C4-2B (cell line): ENCODE measurements around the gene POGK.

Experiments
- H3K27ac ChIP-seq: fragments of 450-650 bp; 2 replicates; pipeline ENCODE4 v1.5.1; 2017
- CTCF ChIP-seq: fragments of 450-650 bp; conservative IDR thresholded peaks from 2 replicates; pipeline ENCODE4 v1.5.1; 2017; ENCODE audit warnings: mild to moderate bottlenecking
- ZFX ChIP-seq: fragments of 450-650 bp; IDR thresholded peaks from 2 replicates; pipeline ENCODE4 v1.6.1; 2017

The POGK gene

DNA sequence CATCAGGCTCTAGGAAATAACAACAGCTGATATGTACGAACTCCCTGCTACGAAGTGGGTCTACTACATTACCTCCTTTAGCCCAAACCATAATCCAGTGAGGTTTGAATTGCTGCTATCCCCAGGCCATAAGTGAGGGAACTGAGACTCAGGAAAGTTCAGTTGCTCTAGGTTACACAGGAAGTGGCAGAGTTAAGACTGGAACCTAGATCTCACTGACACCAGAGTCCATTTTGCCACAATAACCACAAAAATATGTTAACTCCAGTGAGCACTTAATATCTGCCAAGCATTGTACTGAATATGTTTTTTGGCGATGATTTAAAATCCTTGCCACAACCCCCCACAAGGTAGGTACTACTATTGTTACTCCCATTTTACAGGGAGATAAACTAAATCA, 45.7 kb downstream of the POGK start:
- no peak overlapping the region for H3K27ac ChIP-seq
- TF ChIP-seq ZFX (no peak), CTCF (no peak)

- TF ChIP-seq ZFX (no peak), CTCF (no peak)
- no peak overlapping the region for H3K27ac ChIP-seq
Measured at GRCh38 chr1:166888373-166889111, 49.3 kb downstream of the POGK start.

GRCh38 chr1:166889776-166890175, 50.5 kb downstream of the POGK start:
- H3K27ac ChIP-seq: no peak overlapping the region
- no peak for TF ChIP-seq ZFX
- no peak for TF ChIP-seq CTCF

DNA sequence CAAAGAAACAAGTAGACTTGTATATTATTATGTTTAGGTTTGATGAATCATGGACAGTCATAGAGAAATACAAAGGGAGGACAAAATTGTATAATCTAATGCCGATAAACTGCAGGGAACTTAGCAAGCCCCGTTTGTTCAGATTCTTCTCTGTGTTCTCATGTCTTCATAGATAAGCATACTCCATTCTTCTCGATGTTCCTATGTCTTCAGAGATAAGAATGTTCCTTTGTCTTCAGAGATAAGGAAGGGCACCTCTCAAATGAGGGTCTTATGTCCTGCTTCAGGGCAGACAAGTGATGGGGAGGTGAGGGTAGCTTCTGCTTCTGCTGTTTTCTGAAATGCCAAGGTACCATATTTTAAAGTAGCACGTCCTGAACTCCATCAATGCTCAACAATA, 56.5 kb downstream of the POGK start:
- H3K27ac ChIP-seq: no peak overlapping the region
- TF ChIP-seq ZFX: no peak

GRCh38 chr1:166899769-166900168, 60.5 kb downstream of the POGK start:
- no peak overlapping the region for H3K27ac ChIP-seq
- TF ChIP-seq ZFX: no peak
- TF ChIP-seq CTCF: no peak

GRCh38 chr1:166900987-166901386, 61.7 kb downstream of the POGK start:
- no peak for TF ChIP-seq CTCF
- no peak for TF ChIP-seq ZFX
- H3K27ac ChIP-seq: no peak overlapping the region

- TF ChIP-seq CTCF: no peak
- H3K27ac ChIP-seq: no peak overlapping the region
Measured at GRCh38 chr1:166902279-166902678, 63.0 kb downstream of the POGK start.

- no peak overlapping the region for H3K27ac ChIP-seq
- no peak for TF ChIP-seq CTCF
- TF ChIP-seq ZFX: no peak
Measured at GRCh38 chr1:166903232-166903631, 64.0 kb downstream of the POGK start.
